HuH-7.5 (cell line): ENCODE measurements around the gene SLC16A9.
"Not testable (repeated sequence)": the region's sequence is repeated elsewhere in the genome, so short reads cannot be mapped to it uniquely, and the experiment has no call there.

Source experiments
- DNase-seq: peaks from one replicate; pipeline ENCODE4 v3.0.0; 2011; ENCODE audit warnings: low spot score

Gene SLC16A9

GRCh38 chr10:59709395-59710125, at the start of gene SLC16A9:
Gene SLC16A9, minus strand, starts transcription at chr10:59709850. Its CDS starts 25,559 bp downstream, at chr10:59684291.
- peak; percentile 61 for DNase-seq

GRCh38 chr10:59757966-59758365, 48.3 kb upstream of the SLC16A9 start:
- no peak for DNase-seq

GRCh38 chr10:59754951-59755350, 45.3 kb upstream of the SLC16A9 start:
- DNase-seq = no peak

DNA sequence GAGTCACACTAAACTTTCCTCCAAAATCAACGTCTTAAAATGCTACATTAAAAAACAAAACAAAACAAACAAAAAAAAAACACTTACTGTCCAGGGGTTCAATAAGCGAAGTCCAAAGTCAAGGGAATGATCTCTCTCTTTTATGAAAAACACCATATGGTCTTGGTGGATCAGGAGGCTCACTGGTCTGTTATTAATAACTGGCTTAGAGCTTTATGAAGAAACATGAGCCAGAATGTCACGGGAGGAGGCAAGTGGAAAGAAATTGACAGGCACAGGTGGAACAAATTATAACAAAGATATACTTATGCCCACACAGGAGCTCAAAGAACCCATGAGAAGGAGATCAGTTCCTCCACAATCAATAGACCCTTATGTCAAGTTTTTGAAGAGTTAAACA, 43.6 kb upstream of the SLC16A9 start, which contains the start of gene MRLN:
MRLN (minus strand) TSS at position 189 of the 400 bp plus-strand sequence.
- DNase-seq = no peak

DNA sequence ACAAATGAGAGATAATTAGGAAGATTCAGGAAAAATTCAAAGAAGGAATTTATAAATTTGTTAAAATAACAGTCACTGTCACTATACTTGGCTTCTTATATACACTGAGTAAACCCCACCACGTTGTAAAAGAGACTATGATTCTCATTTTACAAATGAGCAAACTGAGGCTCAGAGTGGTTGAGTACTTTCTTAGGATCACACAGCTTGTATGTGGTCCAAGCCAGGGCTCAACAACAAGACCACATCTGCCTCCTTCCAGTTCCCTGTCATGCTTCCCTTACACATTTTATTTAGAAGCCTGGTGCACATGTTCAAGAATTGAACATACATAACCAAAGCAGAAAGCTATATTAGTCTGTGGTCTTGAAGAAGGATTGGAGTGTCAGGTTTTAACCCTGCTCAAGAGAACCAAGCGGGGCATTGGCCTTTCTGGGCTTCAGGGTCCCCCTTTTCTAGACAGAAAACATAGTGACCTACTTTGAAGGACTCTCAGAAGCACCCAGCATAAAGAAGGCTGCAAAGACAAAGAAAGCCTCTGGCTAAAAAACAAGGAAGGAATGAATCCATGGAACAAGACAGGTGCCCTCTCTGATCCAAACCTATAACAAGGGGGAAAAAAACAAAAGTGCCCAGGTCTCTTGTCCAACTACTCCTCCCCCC, 42.8 kb upstream of the SLC16A9 start:
- no peak for DNase-seq

DNA sequence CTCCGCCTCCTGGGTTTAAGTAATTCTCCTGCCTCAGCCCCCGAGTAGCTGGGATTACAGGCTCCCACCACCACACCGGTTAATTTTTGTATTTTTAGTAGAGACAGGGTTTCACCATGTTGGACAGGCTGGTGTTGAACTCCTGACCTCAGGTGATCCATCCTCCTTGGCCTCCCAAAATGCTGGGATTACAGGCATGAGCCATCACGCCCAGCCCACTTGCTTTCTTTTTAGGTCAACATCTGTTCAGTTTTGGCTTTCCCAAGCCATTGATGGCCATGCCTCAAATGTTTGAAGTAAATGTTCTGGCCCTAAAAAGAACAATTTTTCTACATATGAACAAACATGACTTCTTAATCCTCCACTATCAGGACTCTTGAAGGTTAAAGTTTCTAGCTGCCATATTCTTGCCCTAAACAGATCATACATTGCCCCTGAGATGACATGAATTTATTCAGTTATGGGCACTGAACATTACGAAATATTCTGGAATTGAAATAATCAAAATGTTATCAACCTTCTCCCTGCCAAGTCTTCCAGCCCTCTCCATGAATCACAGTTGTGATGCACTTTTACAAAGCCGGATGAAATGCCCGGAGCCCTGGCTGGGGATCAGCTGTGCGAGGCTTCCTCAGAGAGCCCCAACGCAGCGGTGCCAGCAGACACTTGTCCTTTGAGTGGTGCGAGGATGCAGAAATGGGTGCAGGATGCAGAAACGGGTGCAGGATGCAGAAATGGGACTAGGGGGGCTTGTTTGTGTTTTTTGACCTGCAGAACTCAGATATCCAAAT, 40.7 kb upstream of the SLC16A9 start:
- DNase-seq = no peak

- DNase-seq = no peak
Measured at GRCh38 chr10:59748834-59749233, 39.2 kb upstream of the SLC16A9 start.

DNA sequence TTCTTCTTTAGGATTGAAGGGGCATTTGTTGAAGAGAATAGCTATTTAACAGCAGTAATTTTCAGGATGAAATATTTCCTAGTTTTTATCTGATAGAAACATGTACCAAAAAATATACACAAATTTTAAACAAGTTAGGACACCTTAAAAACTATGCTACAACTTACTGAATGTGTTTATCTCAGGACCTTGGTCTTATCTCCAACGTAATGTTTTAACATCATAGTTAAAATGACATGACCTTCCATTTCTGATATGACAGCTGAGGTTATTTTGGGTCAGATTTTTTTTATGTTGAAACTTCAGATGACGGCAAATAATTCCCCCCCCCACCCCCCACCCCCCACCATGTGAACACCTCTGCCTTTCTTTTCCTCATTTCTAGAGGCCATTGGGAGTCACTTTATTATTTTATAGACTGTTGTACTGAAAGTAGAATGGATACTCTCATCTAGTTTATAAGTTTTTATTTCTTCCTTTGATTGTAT, 35.6 kb upstream of the SLC16A9 start:
- no peak for DNase-seq

- not testable (repeated sequence) for DNase-seq
Measured at GRCh38 chr10:59744762-59745161, 35.1 kb upstream of the SLC16A9 start.

- not testable (repeated sequence) for DNase-seq
Measured at GRCh38 chr10:59744156-59744555, 34.5 kb upstream of the SLC16A9 start.

DNA sequence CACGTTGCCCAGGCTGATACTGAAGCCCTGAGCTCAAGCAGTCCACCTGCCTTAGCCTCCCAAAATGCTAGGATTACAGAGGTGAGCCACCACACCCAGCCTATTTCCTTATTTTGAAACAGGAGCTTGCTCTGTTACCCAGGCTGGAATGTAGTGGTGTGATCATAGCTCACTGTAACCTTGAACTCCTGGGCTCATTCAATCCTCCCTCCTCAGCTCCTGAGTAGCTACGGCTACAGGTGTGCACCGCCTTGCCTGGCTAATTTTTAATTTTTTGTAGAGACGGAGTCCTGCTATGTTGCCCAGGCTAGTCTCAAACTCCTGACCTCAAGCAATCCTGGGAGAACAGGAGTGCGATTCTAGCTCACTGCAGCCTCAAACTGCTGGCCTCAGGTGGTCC, 31.9 kb upstream of the SLC16A9 start:
- DNase-seq = no peak

DNA sequence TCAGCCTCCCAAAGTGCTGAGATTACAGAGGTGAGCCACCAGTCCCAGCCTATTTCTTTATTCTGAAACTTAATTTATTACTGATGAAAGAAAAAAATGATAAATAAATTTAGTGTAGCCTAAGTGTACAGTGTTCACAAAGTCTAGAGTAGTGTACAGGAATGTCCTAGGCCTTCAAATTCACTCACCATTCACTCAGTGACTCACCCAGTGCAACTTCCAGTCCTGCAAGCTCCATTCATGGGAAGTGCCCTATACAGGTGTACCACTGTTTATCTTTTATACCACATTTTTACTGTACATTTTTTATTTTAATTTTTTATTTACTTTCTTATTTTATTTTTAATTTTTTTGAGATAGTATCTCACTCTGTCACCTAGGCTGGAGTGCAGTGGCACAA, 31.4 kb upstream of the SLC16A9 start:
- no peak for DNase-seq

DNA sequence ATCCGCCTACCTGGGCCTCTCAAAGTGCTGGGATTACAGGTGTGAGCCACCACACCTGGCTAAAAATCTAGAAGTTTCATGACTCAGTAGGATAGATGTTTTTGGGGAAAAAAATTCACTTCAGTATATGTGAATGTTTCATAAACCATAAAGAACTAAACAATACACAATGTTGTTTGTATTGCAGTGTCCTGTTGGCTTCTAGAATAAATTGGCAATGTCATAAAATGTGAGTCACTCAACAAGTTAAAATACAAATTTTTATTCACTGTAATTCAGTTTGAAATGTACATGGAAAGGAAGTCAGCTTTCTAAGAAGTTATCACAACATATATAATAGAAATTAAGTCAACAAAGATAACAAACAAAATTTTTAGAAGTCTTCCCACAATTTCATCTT, 27.1 kb upstream of the SLC16A9 start:
- DNase-seq = no peak

- no peak for DNase-seq
Measured at GRCh38 chr10:59735296-59735695, 25.6 kb upstream of the SLC16A9 start.

DNA sequence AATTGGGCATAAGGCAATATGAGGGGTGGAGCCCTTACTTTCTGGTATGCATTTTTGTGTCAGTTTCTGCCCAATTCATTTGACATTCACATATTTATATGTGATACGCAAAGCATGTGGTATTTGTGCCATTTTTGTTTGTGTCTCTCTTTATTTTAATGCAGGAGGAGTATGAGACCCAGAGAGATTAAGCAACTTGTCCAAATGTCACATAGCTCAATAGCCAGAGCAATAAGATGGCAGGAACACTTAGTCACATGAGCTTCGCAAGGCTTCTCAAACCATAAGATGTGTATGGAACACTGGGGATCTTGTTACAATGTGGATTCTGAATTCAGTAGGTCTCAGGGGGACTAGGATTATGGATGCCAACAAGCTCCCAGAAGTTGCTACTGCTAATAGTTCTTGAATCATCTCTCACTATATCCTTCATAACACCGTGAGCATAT, 24.4 kb upstream of the SLC16A9 start:
- DNase-seq = no peak

GRCh38 chr10:59733321-59734013, 23.8 kb upstream of the SLC16A9 start:
- DNase-seq = not testable (repeated sequence)

GRCh38 chr10:59732849-59733248, 23.2 kb upstream of the SLC16A9 start:
- DNase-seq = not testable (repeated sequence)

DNA sequence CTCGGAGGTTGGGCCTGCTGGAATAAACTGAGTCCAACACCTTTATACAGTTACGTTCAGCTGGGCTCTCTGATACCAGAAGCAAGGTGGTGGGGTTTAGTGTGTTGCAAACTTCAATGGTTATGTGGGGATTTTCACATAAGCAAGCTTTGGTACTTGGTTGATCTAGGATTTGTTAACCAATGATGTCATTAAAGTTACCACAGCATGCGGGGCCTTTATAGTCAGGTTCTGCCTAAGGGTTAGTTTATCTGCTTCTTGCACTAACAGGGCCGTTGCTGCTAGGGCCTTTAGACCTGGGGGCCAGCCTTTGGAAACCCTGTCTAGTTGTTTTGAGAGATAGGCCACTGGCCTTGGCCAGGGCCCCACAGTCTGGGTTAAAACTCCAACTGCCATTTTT, 19.5 kb upstream of the SLC16A9 start:
- DNase-seq = not testable (repeated sequence)

DNA sequence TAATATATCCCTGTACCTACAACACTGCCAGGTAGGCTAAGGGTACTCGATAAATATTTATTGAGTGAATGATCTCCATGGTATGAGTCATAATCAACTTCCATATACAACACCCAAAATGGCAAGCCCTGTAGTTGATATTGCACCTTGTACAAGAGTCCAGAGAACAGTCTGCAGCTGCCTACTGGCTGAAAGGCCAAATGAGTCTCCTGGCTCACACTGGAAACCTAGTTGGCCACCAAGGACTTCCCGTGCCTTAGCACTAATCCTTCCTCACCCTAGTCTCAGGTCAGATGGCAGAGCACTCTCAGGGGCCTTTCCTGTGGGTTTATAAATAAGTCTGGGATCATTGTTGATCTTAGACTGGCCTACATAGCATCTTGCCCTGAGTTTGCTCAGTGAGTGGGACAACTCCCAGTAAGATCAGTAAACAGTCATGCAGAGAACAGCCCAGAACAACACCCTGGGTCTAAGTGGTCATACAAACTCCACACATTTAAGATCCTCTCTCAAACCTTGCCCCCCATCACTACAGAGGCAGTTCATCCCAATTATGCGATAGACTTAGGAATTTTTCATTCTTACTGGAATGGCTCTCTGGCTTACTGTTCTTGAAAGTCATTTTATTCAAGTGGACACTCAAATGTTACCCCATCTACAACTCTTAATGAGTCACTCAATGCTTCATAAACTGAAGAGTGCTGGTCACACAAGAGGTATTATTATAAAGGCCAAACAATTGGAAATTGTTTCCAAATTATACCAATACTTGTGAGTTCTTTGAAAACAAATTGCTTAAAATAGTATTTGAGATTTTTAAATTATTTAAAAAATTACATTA, 14.7 kb upstream of the SLC16A9 start:
- no peak for DNase-seq

- DNase-seq = no peak
Measured at GRCh38 chr10:59720377-59720776, 10.7 kb upstream of the SLC16A9 start.

GRCh38 chr10:59719374-59719773, 9.7 kb upstream of the SLC16A9 start:
- DNase-seq = no peak
